Calu3 (cell line): ENCODE results near the gene OR11H7. TPM values are rescaled to one million over a fixed set of nuclear protein-coding genes. Genes with fewer than 3 reads are reported as not detected.

Experiments
- Bru-seq: library from RNA; stranded (reverse); fragments of 400-500 nt; gene quantifications from one replicate; lab custom pipeline; 2021; lab: Mats Ljungman, UMichigan
- BruChase-seq, 2 experiments: library from RNA; stranded (reverse); fragments of 400-500 nt; gene quantifications; one replicate each; lab custom pipeline; 2021; lab: Mats Ljungman, UMichigan
- BruUV-seq: library from RNA; stranded (reverse); fragments of 400-500 nt; replicated peaks from 2 replicates; lab custom pipeline; 2021; lab: Mats Ljungman, UMichigan
- CTCF ChIA-PET: fragments of 300-600 bp; sonication (Branson Sonifier 250); formaldehyde crosslinking; loops from one replicate; lab custom pipeline; 2022; ENCODE audit warnings: antibody characterized with exemption; lab: Charles Lee
- DNase-seq: peaks from one replicate; pipeline ENCODE4 v3.0.0; 2022
- H3K27ac Mint-ChIP-seq: one replicate; pipeline ENCODE4 v1.8.0; 2022; ENCODE audit warnings: mixed read lengths; ENCODE audit not compliant: unreplicated experiment
- H3K27me3 Mint-ChIP-seq: one replicate; pipeline ENCODE4 v1.8.0; 2022; ENCODE audit warnings: mixed read lengths; ENCODE audit not compliant: unreplicated experiment
- H3K36me3 Mint-ChIP-seq: one replicate; pipeline ENCODE4 v1.8.0; 2022; ENCODE audit warnings: mild to moderate bottlenecking, moderate library complexity, mixed read lengths; ENCODE audit not compliant: insufficient read depth, unreplicated experiment
- H3K4me1 Mint-ChIP-seq: one replicate; pipeline ENCODE4 v1.8.0; 2022; ENCODE audit warnings: mild to moderate bottlenecking, low read depth, mixed read lengths; ENCODE audit not compliant: unreplicated experiment
- H3K4me3 Mint-ChIP-seq: one replicate; pipeline ENCODE4 v1.8.0; 2022; ENCODE audit warnings: mild to moderate bottlenecking, low read depth, moderate library complexity, mixed read lengths; ENCODE audit not compliant: unreplicated experiment
- H3K9me3 Mint-ChIP-seq: one replicate; pipeline ENCODE4 v1.8.0; 2022; ENCODE audit warnings: low read depth, mixed read lengths; ENCODE audit not compliant: unreplicated experiment
- intact Hi-C: fragments of 100-400 bp; cut with micrococcal nuclease; formaldehyde crosslinking; loops from one replicate; pipeline ENCODE4 v1.10.0; 2022; ENCODE audit not compliant: unreplicated experiment
- long read RNA-seq: library from polyadenylated mRNA; stranded (forward); transcript quantifications from one replicate; pipeline ENCODE4 v2.0.0, GENCODE V29; 2022
- total RNA-seq: library from RNA; stranded (reverse); gene quantifications from 2 replicates; pipeline ENCODE4 v1.2.3, GENCODE V29; 2022
- TF ChIP-seq, protein P1 (sequence below): fragments of 200-600 bp; IDR thresholded peaks from one replicate; pipeline ENCODE4 v1.8.0; 2022; ENCODE audit warnings: antibody characterized with exemption; ENCODE audit not compliant: unreplicated experiment

OR11H7 gene
- total RNA-seq (not detected in 2 replicates), Bru-seq, nascent RNA (not detected), BruChase-seq, experiment 1, labeled RNA remaining after a 6-hour chase (not detected), BruChase-seq, experiment 2, labeled RNA remaining after a 2-hour chase (not detected)
- long read RNA-seq: 0 reads

DNA sequence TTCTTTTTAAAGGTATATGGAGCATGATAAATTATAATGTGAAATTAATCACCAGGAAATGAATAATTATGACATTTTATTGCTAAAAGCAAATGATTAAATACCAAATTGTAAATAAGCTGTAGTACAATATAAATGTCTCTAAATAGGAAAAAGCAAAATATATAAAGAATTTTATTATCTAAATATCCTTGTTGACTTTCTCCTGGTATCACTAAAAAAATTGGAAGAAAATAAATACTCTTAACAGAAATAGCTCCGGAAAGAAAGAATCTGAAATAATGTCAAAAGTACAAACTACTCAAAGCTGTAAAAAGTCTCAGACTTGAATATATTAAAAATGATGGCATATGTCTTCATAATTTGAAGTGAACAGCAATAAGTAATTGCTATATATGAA lies at the start of gene OR11H7:
TSS of gene OR11H7 (plus strand) at position 301 of the 400 bp plus-strand sequence.
- Mint-ChIP-seq H3K27me3 (no peaks in the 10 kb centered on the region), H3K27ac (no peak within 1 kb of the TSS), H3K9me3 (no peaks in the 10 kb centered on the region), H3K4me3 (no peak within 1 kb of the TSS), H3K36me3 (no peaks in the 10 kb centered on the region), H3K4me1 (no peaks in the 10 kb centered on the region)
- TF ChIP-seq, protein P1, sequence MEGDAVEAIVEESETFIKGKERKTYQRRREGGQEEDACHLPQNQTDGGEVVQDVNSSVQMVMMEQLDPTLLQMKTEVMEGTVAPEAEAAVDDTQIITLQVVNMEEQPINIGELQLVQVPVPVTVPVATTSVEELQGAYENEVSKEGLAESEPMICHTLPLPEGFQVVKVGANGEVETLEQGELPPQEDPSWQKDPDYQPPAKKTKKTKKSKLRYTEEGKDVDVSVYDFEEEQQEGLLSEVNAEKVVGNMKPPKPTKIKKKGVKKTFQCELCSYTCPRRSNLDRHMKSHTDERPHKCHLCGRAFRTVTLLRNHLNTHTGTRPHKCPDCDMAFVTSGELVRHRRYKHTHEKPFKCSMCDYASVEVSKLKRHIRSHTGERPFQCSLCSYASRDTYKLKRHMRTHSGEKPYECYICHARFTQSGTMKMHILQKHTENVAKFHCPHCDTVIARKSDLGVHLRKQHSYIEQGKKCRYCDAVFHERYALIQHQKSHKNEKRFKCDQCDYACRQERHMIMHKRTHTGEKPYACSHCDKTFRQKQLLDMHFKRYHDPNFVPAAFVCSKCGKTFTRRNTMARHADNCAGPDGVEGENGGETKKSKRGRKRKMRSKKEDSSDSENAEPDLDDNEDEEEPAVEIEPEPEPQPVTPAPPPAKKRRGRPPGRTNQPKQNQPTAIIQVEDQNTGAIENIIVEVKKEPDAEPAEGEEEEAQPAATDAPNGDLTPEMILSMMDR: no peak
- CTCF ChIA-PET: no interaction called here
- no TSS peak for BruUV-seq
- intact Hi-C loops: no loop called here
- DNase-seq: no peak

DNA sequence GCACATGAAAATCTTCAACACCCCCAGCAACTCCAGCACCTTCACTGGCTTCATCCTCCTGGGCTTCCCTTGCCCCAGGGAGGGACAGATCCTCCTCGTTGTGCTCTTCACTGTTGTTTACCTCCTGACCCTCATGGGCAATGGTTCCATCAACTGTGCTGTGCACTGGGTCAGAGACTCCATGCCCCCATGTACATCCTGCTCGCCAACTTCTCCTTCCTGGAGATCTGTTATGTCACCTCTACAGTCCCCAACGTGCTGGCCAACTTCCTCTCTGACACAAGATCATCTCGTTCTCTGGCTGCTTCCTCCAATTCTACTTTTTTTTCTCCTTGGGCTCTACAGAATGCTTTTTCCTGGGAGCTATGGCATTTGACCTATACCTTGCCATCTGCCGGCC lies 49.6 kb upstream of the OR11H7 start:
- Mint-ChIP-seq H3K9me3 (no peaks in the 10 kb centered on the region), H3K4me3 (no peak overlapping the region), H3K27me3 (no peaks in the 10 kb centered on the region), H3K36me3 (no peaks in the 10 kb centered on the region), H3K27ac (no peak overlapping the region), H3K4me1 (peaks cover 32% of the 10 kb centered on the region)
- no TSS peak for BruUV-seq
- CTCF ChIA-PET: no interaction called here
- no peak for DNase-seq
- TF ChIP-seq, protein P1: no peak
- intact Hi-C loops: no loop called here

DNA sequence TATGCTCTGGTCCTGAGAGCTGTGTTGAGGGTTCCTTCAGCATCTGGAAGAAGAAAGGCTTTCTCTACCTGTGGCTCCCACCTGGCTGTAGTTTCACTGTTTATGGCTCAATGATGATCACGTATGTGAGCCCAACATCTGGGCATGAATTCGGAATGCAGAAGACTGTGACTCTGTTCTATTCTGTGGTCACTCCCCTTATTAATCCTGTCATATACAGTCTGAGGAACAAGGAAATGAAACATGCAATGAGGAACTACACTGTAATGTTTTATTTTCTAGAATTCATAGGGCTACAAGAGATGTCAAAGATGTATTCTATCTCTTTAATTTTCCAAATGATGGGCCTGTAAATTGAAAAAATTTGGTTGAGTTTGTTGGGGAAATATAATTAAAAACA lies 48.9 kb upstream of the OR11H7 start:
- Mint-ChIP-seq H3K9me3 (no peaks in the 10 kb centered on the region), H3K36me3 (no peaks in the 10 kb centered on the region), H3K27me3 (no peaks in the 10 kb centered on the region), H3K4me1 (peaks cover 32% of the 10 kb centered on the region), H3K27ac (no peak overlapping the region), H3K4me3 (no peak overlapping the region)
- BruUV-seq: no TSS peak
- no peak for DNase-seq
- CTCF ChIA-PET: no interaction called here
- TF ChIP-seq, protein P1: no peak
- intact Hi-C loops: no loop called here

DNA sequence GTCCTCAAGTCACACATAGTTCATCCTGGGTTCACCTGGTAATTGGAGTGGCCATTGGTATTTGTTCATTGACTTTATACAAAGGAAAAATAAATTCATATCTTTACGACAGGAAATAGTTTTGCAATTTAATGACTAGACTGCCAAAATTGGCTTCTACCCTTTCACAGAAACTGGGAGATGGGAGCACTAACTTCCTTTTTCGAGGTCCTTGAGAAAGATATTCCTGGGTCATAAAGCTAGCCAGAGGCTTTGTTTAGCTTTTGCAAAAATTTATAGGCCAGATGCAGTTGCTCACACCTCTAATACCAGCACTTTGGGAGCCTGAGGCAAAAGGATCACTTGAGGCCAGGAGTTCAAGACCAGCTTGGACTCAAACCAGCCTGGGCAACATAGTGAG lies 48.3 kb upstream of the OR11H7 start:
- H3K27ac Mint-ChIP-seq: no peak overlapping the region
- H3K36me3 Mint-ChIP-seq: no peaks in the 10 kb centered on the region
- CTCF ChIA-PET: no interaction called here
- H3K4me3 Mint-ChIP-seq: no peak overlapping the region
- TF ChIP-seq, protein P1: no peak
- intact Hi-C loops: no loop called here
- no peaks in the 10 kb centered on the region for H3K9me3 Mint-ChIP-seq
- H3K4me1 Mint-ChIP-seq: peaks cover 32% of the 10 kb centered on the region
- DNase-seq: no peak
- no peaks in the 10 kb centered on the region for H3K27me3 Mint-ChIP-seq
- BruUV-seq: no TSS peak
